ENCODE measurements around the gene IL36RN.

Gene IL36RN

GRCh38 chr2:113058998-113059960, at the start of gene IL36RN:
IL36RN (plus strand) TSS chr2:113059198; CDS start chr2:113059439, 241 bp downstream.
- H3K27ac ChIP-seq = peak within 1 kb of the TSS; percentile 17
- no peak for DNase-seq (ENCODE audit: low read depth, low spot score)

DNA sequence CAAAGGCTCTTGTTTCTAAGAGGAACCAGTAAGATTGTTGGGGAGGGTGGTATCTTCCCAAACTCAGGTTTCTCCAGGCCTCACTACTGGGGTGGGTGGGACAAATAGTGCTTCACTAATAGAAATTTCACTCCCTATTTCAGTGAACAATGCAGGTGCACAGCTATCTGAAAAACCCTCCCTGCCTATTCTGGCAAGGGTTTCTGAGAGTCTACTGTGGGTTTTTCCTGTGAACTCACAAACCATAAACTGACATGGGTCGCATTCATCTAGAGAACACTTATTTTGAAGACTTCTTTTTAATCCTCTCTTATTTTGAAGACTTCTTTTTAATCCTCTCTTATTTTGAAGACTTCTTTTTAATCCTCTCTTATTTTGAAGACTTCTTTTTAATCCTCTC, 49.4 kb upstream of the IL36RN start:
- DNase-seq (ENCODE audit: low read depth, low spot score) = no peak
- H3K27ac ChIP-seq = no peak overlapping the region

- no peak overlapping the region for H3K27ac ChIP-seq
- DNase-seq (ENCODE audit: low read depth, low spot score) = no peak
Observed at GRCh38 chr2:113010088-113010487, 48.9 kb upstream of the IL36RN start.

GRCh38 chr2:113011108-113011507, 47.9 kb upstream of the IL36RN start:
- no peak for DNase-seq (ENCODE audit: low read depth, low spot score)
- H3K27ac ChIP-seq = no peak overlapping the region

DNA sequence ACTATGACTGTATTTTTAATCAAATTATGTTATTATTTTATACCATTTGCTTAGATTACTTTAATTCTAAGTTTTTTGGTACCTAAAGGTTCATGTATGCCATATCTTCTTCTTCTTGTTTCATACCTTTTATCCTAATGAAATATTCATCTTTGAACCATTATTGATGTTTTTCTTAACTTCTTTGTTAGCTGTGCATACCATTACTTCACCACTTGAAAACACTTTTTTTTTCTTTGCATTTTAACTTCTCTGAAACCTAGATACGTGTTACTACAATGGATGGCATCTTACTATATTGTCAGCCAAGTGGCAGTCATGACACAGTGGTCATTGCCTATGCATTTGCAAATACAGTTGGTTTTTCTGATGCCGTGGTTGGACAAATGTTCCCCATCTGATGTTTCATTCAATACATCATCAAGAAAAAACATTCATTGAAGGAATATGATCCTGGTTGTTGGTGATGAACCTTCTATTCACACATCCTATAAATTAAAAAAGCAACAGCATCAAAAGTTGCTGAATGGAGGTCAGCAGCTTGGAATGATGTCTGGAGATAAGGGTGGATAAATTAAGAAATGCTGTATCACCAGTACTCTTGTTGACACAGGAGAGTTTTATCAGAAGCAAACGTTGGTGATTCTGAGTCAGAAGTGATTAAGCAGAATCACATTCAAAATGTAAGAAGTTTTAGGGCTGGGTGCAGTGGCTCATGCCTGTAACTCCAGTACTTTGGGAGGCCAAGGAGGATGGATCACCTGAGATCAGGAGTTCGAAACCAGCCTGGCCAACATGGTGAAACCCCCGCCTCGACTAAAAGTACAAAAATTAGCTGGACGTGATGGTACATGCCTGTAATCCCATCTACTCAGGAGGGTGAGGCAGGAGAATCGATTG, 46.3 kb upstream of the IL36RN start:
- peak overlapping the region; percentile 35 for H3K27ac ChIP-seq
- peak; percentile 60 for DNase-seq (ENCODE audit: low read depth, low spot score)

DNA sequence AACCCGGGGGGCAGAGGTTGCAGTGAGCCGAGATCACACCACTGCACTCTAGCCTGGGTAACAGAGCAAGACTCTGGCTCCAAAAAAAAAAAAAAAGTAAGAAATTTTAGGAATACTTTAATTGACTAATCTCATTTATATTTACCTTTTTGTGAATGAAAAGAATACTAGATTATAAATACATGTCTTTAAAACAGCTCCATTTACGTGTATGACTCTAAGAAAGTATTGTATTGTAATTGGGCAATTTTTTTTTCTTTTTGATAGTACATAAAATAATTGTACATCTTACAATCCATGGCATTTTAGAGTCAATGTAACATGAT, 45.7 kb upstream of the IL36RN start:
- H3K27ac ChIP-seq = peak overlapping the region; percentile 35
- no peak for DNase-seq (ENCODE audit: low read depth, low spot score)

DNA sequence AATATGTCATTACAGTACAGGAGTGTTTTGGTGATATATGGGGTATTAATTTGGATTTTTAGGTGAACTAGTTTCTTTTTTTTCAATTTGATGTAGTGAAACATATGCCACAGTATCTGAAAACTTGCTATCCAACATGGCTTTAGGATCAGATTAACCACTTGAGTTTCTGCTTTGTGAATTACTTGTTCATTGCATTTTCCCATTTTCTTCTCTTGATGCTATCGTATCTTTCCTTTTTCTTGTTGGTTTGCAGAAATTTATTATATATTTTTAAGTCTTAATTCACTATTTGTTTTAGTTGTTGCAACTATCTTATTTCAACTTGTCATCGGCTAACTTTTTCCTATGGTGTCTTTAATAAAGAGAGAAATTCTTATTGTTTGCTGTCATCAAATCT, 44.9 kb upstream of the IL36RN start:
- H3K27ac ChIP-seq = no peak overlapping the region
- DNase-seq (ENCODE audit: low read depth, low spot score) = no peak

- H3K27ac ChIP-seq = no peak overlapping the region
- DNase-seq (ENCODE audit: low read depth, low spot score) = no peak
Observed at GRCh38 chr2:113015042-113015441, 44.0 kb upstream of the IL36RN start.

- no peak overlapping the region for H3K27ac ChIP-seq
Observed at GRCh38 chr2:113015655-113016054, 43.3 kb upstream of the IL36RN start.

GRCh38 chr2:113018509-113018908, 40.5 kb upstream of the IL36RN start:
- no peak for DNase-seq (ENCODE audit: low read depth, low spot score)
- H3K27ac ChIP-seq = no peak overlapping the region

More at GRCh38 chr2:113015655-113016054, 43.3 kb upstream of the IL36RN start:
- no peak for DNase-seq (ENCODE audit: low read depth, low spot score)

DNA sequence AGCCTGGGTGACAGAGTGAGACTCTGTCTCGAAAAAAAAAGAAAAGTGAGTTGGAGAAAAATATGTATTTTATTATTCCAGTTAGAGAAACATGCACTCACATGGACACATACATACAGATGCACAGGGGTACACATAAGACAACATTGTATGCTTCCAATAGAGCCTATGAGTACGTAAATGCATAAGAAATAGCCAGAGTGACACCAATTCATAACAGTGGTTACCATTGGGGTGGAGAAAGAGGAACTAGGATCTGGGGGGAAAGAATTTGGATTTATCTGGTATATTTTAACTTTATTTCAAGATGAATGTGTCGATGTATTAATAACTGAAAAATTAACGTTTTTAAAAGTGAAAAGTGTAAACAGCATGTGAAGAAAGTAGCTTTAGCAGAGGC, 37.7 kb upstream of the IL36RN start:
- DNase-seq (ENCODE audit: low read depth, low spot score) = no peak
- no peak overlapping the region for H3K27ac ChIP-seq

DNA sequence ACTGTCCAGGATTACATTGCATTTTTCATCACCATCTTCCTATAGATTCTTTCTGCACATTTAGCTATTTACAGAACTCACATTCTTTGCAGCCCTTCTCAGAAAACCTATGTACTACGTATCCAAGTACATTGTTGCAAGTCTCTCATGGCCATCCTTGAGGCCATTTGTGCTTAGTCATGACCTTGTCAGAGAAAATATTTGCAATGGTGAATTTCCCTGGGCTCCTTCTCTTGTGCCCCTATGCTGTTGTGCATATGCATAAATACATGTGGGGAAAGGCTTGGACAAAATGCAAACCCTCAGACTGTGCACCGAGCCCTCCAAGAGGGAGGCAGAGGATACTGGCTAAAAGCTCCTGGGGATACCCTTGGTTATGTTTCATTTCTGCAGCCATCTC, 34.2 kb upstream of the IL36RN start:
- H3K27ac ChIP-seq = no peak overlapping the region
- no peak for DNase-seq (ENCODE audit: low read depth, low spot score)

DNA sequence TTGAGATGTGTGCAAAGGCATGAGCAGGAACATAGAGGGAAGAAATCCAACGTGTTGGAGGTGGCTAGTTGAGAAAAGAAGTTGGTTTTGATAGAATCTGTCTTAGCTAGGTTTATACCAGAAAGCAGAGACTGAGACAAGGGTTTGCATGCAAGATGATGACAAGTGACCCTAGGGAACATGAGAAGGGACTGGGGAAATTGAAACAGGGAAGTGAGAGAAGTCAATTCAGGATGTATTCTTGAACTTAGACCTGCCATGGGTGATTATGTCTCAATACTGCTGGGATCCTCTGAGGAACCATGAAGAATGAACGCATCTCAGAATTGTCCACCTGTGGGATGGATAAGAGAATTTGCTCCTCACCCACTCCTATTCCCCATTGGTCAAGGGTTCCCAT, 33.3 kb upstream of the IL36RN start:
- DNase-seq (ENCODE audit: low read depth, low spot score) = no peak
- H3K27ac ChIP-seq = no peak overlapping the region

GRCh38 chr2:113027691-113028090, 31.3 kb upstream of the IL36RN start:
- no peak overlapping the region for H3K27ac ChIP-seq
- DNase-seq (ENCODE audit: low read depth, low spot score) = no peak

DNA sequence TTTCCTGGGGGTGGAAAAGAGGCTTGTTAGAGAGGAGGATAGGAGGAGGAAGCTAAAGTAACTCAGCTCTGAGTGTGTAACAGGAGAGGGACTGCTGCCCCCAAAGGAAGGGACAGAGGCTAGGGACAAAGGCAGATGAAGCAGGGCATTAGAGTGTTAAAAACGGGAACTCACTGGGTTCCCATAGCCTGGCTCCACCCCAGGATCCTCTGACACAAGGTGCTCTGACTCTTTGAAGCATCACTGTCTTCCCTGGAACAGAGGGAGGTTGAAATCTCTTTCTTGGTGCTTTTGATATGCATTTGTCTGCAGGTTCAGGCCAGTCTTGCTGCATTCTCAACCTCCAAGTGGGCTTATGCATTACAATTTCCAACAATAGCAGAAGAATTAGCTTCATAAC, 30.9 kb upstream of the IL36RN start:
- no peak for DNase-seq (ENCODE audit: low read depth, low spot score)
- H3K27ac ChIP-seq = no peak overlapping the region

DNA sequence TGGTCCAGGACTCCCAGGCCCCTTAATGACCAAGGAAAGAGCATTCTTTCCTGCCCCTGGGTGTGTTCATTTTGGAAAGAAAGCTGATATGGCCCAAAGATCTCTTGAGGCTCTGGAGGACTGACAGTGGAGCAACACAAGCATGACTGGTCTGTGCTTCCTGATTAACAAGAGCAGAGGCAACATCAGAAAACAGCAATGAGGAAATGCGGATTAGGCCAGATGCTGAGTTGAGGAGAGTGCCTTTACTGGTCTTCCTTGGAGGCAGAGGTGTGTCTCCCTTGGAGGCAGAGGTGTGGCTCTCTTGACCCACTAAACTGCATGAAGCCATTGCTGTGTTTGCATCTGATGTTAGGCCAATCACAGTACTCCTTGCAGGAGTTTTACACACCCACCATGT, 26.3 kb upstream of the IL36RN start:
- DNase-seq (ENCODE audit: low read depth, low spot score) = no peak
- no peak overlapping the region for H3K27ac ChIP-seq

- no peak overlapping the region for H3K27ac ChIP-seq
- DNase-seq (ENCODE audit: low read depth, low spot score) = no peak
Observed at GRCh38 chr2:113034016-113034415, 25.0 kb upstream of the IL36RN start.

DNA sequence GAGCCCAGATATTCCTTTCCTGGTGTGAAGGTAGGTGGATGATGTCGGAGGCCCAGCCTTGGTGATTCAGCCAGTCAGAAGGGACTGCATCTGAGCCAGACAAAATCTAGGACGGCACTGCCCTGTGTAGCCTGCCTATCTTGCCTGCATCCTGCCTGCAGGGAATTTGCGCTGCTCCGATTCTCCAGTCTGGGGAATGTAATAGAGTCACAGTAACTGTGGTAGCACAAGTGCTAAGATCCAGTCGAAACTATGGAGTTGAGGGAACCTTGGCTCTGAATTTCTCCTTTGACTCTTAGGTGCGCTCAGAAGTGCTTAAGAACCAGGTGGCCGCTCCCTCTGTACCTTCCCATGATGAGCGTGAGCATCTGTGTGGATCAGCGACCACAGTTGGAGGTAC, 22.2 kb upstream of the IL36RN start:
- no peak for DNase-seq (ENCODE audit: low read depth, low spot score)
- no peak overlapping the region for H3K27ac ChIP-seq

- DNase-seq (ENCODE audit: low read depth, low spot score) = no peak
- H3K27ac ChIP-seq = no peak overlapping the region
Observed at GRCh38 chr2:113038291-113038690, 20.7 kb upstream of the IL36RN start.

DNA sequence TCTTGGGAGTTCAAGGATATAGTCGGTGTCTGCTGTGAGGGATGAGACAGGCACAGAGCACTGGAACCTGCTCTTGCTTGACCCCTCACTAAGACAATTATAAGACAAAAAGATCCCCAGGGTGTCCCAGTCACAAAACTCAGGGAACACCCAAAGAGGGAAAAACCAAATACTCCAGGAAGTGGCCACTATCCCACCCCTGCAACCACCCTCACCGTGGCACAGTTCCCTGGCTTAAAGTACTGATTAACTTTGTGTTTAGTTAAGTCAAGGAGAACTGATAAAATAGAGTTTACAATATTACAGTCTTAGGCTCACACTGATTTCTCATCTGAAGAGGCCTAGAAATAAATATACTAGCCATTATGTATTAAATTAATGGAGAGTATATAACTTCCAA, 19.8 kb upstream of the IL36RN start:
- no peak for DNase-seq (ENCODE audit: low read depth, low spot score)
- no peak overlapping the region for H3K27ac ChIP-seq

DNA sequence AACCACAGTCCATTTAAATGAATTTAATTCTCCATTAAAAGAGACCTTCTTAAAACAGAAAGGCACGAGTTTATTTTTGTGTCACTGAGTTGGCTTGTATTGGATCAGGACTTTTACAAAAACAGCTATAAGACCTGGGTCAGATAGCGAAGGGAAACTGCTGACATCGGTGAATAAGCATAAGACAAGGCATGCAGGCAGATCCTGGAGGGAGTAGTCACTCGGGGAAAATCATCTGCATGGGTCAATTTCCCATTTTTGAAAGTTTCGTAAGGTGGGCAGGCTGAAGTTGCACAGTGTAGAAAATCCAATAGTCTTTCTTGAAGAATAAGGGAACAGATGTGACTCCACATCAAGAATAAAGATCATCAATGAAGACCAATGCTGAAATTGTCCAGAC, 19.3 kb upstream of the IL36RN start:
- H3K27ac ChIP-seq = no peak overlapping the region
- DNase-seq (ENCODE audit: low read depth, low spot score) = no peak

Measured in epithelial cell of prostate (primary cell).